Endothelial cell of umbilical vein (primary cell): ENCODE data around the gene GABRR2. TPM values are rescaled to one million over a fixed set of nuclear protein-coding genes. Genes with fewer than 3 reads are reported as not detected.

Experiments used
- BruUV-seq: library from RNA; stranded (reverse); fragments of 400-500 nt; replicated peaks from 2 replicates; lab custom pipeline; 2021; lab: Mats Ljungman, UMichigan
- CTCF ChIA-PET: fragments of 300-600, 350-600 bp; sonication (Branson Sonifier 250); formaldehyde crosslinking; loops from one replicate; lab custom pipeline; 2021; ENCODE audit warnings: antibody characterized with exemption, inconsistent platforms; lab: Charles Lee
- POLR2A ChIA-PET: fragments of 300-600, 350-600 bp; sonication (Branson Sonifier 250); formaldehyde crosslinking; loops from one replicate; lab custom pipeline; 2021; ENCODE audit warnings: antibody characterized with exemption, inconsistent platforms; lab: Charles Lee
- DNase-seq: peaks from one replicate; pipeline ENCODE4 v3.0.0-alpha.2; 2011; ENCODE audit warnings: low read depth, low spot score
- FAIRE-seq: peaks from 2 replicates; lab custom pipeline; 2011; peaks lifted over from hg19 to GRCh38; lab: Jason Lieb, UNC
- H2AFZ ChIP-seq: 2 replicates; pipeline ENCODE4 v1.6.0; 2012; ENCODE audit warnings: low read depth, low read length, control low read depth, inconsistent platforms
- H3K27ac ChIP-seq: 2 replicates; pipeline ENCODE4 v1.5.1; 2011; ENCODE audit warnings: low read depth, mild to moderate bottlenecking, control low read depth, low read length, moderate library complexity; ENCODE audit not compliant: insufficient read depth
- H3K27me3 ChIP-seq, 2 experiments: 2 replicates each; pipeline versions ENCODE4 v1.6.0 to v1.6.1; 2011; ENCODE audit warnings: low read length in 2 of 2, mixed read lengths in 1 of 2; ENCODE audit not compliant: control insufficient read depth in 2 of 2, insufficient read depth in 2 of 2
- H3K36me3 ChIP-seq, 2 experiments: 2 replicates in 1 of 2; 3 replicates in 1 of 2; pipeline ENCODE4 v1.5.1; 2011; ENCODE audit warnings: low read length in 2 of 2, mild to moderate bottlenecking in 1 of 2, moderate library complexity in 1 of 2; ENCODE audit not compliant: control insufficient read depth in 2 of 2, insufficient read depth in 2 of 2; ENCODE audit errors: extremely low read depth in 1 of 2
- H3K4me1 ChIP-seq: 3 replicates; pipeline ENCODE4 v1.5.1; 2011; ENCODE audit warnings: mild to moderate bottlenecking, low read length; ENCODE audit not compliant: control insufficient read depth, insufficient read depth; ENCODE audit errors: extremely low read depth
- H3K4me2 ChIP-seq: 2 replicates; pipeline ENCODE4 v1.6.1; 2011; ENCODE audit warnings: low read length, control low read depth, mixed read lengths; ENCODE audit not compliant: insufficient read depth
- H3K4me3 ChIP-seq, 3 experiments: fragments of 200-600 bp in 1 of 3; sonication (generic), shearing (Covaris generic) in 1 of 3; replicated peaks in 1 of 3; 2 replicates each; pipeline ENCODE4 v1.5.1; 2011 to 2016; ENCODE audit warnings: control low read depth in 3 of 3, low read length in 3 of 3, mild to moderate bottlenecking in 2 of 3, inconsistent platforms in 1 of 3, low read depth in 1 of 3, moderate library complexity in 1 of 3; ENCODE audit not compliant: insufficient read depth in 1 of 3
- H3K79me2 ChIP-seq: 2 replicates; pipeline ENCODE4 v1.6.0; 2012; ENCODE audit warnings: low read length, inconsistent platforms; ENCODE audit not compliant: control insufficient read depth, insufficient read depth
- H3K9ac ChIP-seq: replicated peaks from 2 replicates; pipeline ENCODE3; 2011; ENCODE audit warnings: low read length, control low read depth; ENCODE audit not compliant: insufficient read depth; ENCODE audit errors: extremely low read depth
- H3K9me1 ChIP-seq: replicated peaks from 3 replicates; pipeline ENCODE4 v1.6.0; 2011; ENCODE audit warnings: mild to moderate bottlenecking, low read length; ENCODE audit not compliant: control insufficient read depth, insufficient read depth; ENCODE audit errors: extremely low read depth
- H3K9me3 ChIP-seq: replicated peaks from 2 replicates; pipeline ENCODE4 v1.5.1; 2012; ENCODE audit warnings: low read length, inconsistent platforms; ENCODE audit not compliant: control insufficient read depth, insufficient read depth
- H4K20me1 ChIP-seq: replicated peaks from 2 replicates; pipeline ENCODE3; 2011; ENCODE audit warnings: mild to moderate bottlenecking, low read length; ENCODE audit not compliant: control insufficient read depth, insufficient read depth; ENCODE audit errors: extremely low read depth
- EZH2 ChIP-seq: IDR thresholded peaks from 2 replicates; pipeline ENCODE4 v1.6.1; 2012; ENCODE audit warnings: borderline replicate concordance, low read depth, mild to moderate bottlenecking, moderate library complexity, low read length, inconsistent platforms; ENCODE audit not compliant: severe bottlenecking
- FOS ChIP-seq: IDR thresholded peaks from 2 replicates; pipeline ENCODE4 v1.6.1; 2011; ENCODE audit warnings: mild to moderate bottlenecking, low read length, moderate library complexity, borderline replicate concordance; ENCODE audit not compliant: insufficient read depth
- GATA2 ChIP-seq: IDR thresholded peaks from 2 replicates; pipeline ENCODE4 v1.7.0; 2011; ENCODE audit warnings: low read depth, mild to moderate bottlenecking, moderate library complexity, mixed read lengths, low read length; ENCODE audit not compliant: insufficient read length, insufficient read depth
- JUN ChIP-seq: IDR thresholded peaks from 2 replicates; pipeline ENCODE4 v1.6.1; 2011; ENCODE audit warnings: borderline replicate concordance, low read depth; ENCODE audit not compliant: insufficient read length, insufficient read depth
- MYC ChIP-seq: IDR thresholded peaks from one replicate; pipeline ENCODE4 v1.6.1; 2011; ENCODE audit warnings: mild to moderate bottlenecking, low read depth, low read length
- POLR2A ChIP-seq: IDR thresholded peaks from 2 replicates; pipeline ENCODE4 v1.6.1; 2012; ENCODE audit warnings: low read depth, mild to moderate bottlenecking, control low read depth, low read length
- POLR2AphosphoS5 ChIP-seq: IDR thresholded peaks from 2 replicates; pipeline ENCODE4 v1.6.1; 2012; ENCODE audit warnings: low read depth, mild to moderate bottlenecking, control low read depth, low read length, moderate library complexity; ENCODE audit not compliant: insufficient read depth
- dilution Hi-C: fragments of 300-500 bp; cut with MboI; formaldehyde crosslinking; loops from one replicate; pipeline ENCODE4 v1.15.0; 2019; ENCODE audit warnings: low sequenced_read_pairs; ENCODE audit not compliant: extremely low pct_ligation_motif_present
- intact Hi-C: fragments of 100-400 bp; cut with micrococcal nuclease; formaldehyde crosslinking; loops from one replicate; pipeline ENCODE4 v1.10.0; 2022
- polyA plus RNA-seq, 4 experiments: library from polyadenylated mRNA; depleted of rRNA in 3 of 4; stranded (reverse) in 3 of 4; unstranded in 1 of 4; fragments of >200 nt; gene quantifications; 2 replicates each; pipeline versions ENCODE4 v1.2.1 to v1.2.3, GENCODE V29; 2011 to 2012; ENCODE audit warnings: missing spikeins in 1 of 4
- total RNA-seq: library from RNA; stranded (reverse); gene quantifications from 2 replicates; pipeline ENCODE4 v1.2.3, GENCODE V29; 2021
- TF ChIP-seq, protein P1 (sequence below): IDR thresholded peaks from 2 replicates; pipeline ENCODE4 v1.6.1; 2011; ENCODE audit not compliant: insufficient read depth, insufficient read length
- TF ChIP-seq, protein P2 (sequence below), 2 donors: IDR thresholded peaks; 1 replicate in 1 of 2; 2 replicates in 1 of 2; pipeline ENCODE4 v1.5.1; 2011; ENCODE audit warnings: low read length in 2 of 2, mild to moderate bottlenecking in 2 of 2, moderate library complexity in 2 of 2, control low read depth in 1 of 2, inconsistent platforms in 1 of 2, low read depth in 1 of 2; ENCODE audit not compliant: insufficient read depth in 1 of 2; ENCODE audit errors: extremely low read depth in 1 of 2

GABRR2 gene
- total and polyA plus RNA-seq, 2 donors (not counting 3 experiments of a cell fraction or from before 2014, with no cell fraction given), result 1.4 to 3.6 TPM

DNA sequence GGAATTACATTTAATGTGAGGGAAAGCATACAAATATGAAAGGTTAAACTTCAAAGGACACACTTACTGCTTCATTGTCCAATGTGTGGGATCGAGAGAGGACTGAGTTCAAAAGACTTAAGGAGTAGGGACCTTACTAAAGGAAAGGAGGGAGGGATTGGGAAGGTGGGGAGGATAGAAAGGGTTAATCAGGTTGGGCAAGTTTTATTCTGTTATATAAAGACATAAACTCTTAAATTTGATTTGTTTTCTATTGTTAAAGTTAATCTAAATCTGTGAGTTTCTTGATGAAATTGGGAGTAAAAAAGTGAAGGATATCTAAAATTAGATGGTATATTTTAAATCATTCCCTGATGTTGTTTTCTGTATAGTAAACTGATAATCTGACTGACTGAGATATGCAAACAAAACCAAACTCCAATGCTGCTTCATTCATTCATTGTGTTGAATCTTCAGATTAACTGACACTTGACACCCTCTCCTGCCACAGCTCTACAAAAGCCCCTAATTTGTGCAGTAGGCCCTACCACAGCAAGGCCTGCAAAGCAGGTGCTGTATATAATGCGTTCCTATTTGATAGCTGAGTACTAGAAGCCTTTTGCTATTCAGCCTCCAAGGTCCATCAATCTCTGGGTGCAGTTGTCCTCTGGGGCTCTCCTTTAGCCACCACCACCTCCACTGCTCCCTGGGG is 38.7 kb upstream of the GABRR2 start:
- Histone ChIP-seq H3K27ac (no peak overlapping the region), H3K4me3 (no peak overlapping the region), H4K20me1 (no peaks in the 10 kb centered on the region), H3K9me3 (no peaks in the 10 kb centered on the region), H3K4me2 (no peak overlapping the region), H3K4me1 (peaks cover 24% of the 10 kb centered on the region), H3K9ac (no peak overlapping the region), H2AFZ (no peak overlapping the region), H3K79me2 (peaks cover 30% of the 10 kb centered on the region), H3K9me1 (no peaks in the 10 kb centered on the region), H3K36me3 (no peaks in the 10 kb centered on the region), H3K27me3 (no peaks in the 10 kb centered on the region)
- CTCF ChIA-PET, result interaction anchor here (4.3 to 4.4 kb wide), 2 partner anchors 13 to 18 kb away, joined by 32 to 56 read pairs; no protein-coding TSS in a partner anchor
- DNase-seq (no peak), FAIRE-seq (no peak)
- dilution Hi-C loops (no loop called here), intact Hi-C loops (loop anchor here (5.0 kb wide), 5 partner anchors 102 to 972 kb away; partner anchors contain the start of genes CASP8AP2, PM20D2 and RNGTT)
- POLR2A ChIA-PET, result interaction anchor here (0.8 kb wide), 1 partner anchor 56 kb away, joined by 3 read pairs; no protein-coding TSS in a partner anchor
- TF ChIP-seq JUN (no peak), EZH2 (no peak), MYC (no peak), POLR2A (no peak), GATA2 (no peak), FOS (no peak), POLR2AphosphoS5 (no peak)
- TF ChIP-seq, protein P1, sequence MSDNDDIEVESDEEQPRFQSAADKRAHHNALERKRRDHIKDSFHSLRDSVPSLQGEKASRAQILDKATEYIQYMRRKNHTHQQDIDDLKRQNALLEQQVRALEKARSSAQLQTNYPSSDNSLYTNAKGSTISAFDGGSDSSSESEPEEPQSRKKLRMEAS, result no peak
- TF ChIP-seq, protein P2, sequence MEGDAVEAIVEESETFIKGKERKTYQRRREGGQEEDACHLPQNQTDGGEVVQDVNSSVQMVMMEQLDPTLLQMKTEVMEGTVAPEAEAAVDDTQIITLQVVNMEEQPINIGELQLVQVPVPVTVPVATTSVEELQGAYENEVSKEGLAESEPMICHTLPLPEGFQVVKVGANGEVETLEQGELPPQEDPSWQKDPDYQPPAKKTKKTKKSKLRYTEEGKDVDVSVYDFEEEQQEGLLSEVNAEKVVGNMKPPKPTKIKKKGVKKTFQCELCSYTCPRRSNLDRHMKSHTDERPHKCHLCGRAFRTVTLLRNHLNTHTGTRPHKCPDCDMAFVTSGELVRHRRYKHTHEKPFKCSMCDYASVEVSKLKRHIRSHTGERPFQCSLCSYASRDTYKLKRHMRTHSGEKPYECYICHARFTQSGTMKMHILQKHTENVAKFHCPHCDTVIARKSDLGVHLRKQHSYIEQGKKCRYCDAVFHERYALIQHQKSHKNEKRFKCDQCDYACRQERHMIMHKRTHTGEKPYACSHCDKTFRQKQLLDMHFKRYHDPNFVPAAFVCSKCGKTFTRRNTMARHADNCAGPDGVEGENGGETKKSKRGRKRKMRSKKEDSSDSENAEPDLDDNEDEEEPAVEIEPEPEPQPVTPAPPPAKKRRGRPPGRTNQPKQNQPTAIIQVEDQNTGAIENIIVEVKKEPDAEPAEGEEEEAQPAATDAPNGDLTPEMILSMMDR (IDR thresholded peaks at IDR 0.05; ENCODE audit: extremely low read depth in 1 of 2, insufficient read depth in 1 of 2, low read depth in 1 of 2, low read length in 2 of 2), result no peak
- BruUV-seq, result no TSS peak
